Effector memory CD8-positive, alpha-beta T cell (primary cell): ENCODE data around the gene PMM1.
"Not testable (repeated sequence)": the region's sequence is repeated elsewhere in the genome, so short reads cannot be mapped to it uniquely, and the experiment has no call there.

Experiments
- ATAC-seq: fragments of 150-1000 bp; cut with Tn5 transposase; replicated peaks from 2 replicates; pipeline ENCODE4 v1.10.0; 2021; ENCODE audit warnings: mild to moderate bottlenecking, moderate library complexity
- DNase-seq, 3 experiments: peaks; one replicate each; pipeline ENCODE4 v3.0.0; 2021
- H3K27ac Mint-ChIP-seq, 2 donors: one replicate each; pipeline ENCODE4 v1.8.0; 2022; ENCODE audit warnings: mild to moderate bottlenecking in 2 of 2, mixed read lengths in 2 of 2, moderate library complexity in 2 of 2
- H3K27me3 Mint-ChIP-seq, 2 donors: one replicate each; pipeline ENCODE4 v1.8.0; 2022; ENCODE audit warnings: mixed read lengths in 2 of 2
- H3K36me3 Mint-ChIP-seq: one replicate; pipeline ENCODE4 v1.8.0; 2022; ENCODE audit warnings: mild to moderate bottlenecking, moderate library complexity, mixed read lengths; ENCODE audit not compliant: insufficient read depth
- H3K4me1 Mint-ChIP-seq, 2 donors: one replicate each; pipeline ENCODE4 v1.8.0; 2022; ENCODE audit warnings: low read depth in 2 of 2, mixed read lengths in 2 of 2
- H3K4me3 Mint-ChIP-seq, 2 donors: one replicate each; pipeline ENCODE4 v1.8.0; 2022; ENCODE audit warnings: mild to moderate bottlenecking in 2 of 2, mixed read lengths in 2 of 2, moderate library complexity in 2 of 2
- H3K9me3 Mint-ChIP-seq, 2 donors: one replicate each; pipeline ENCODE4 v1.8.0; 2022; ENCODE audit warnings: mixed read lengths in 2 of 2

The PMM1 gene

GRCh38 chr22:41613456-41613855 is 23.8 kb upstream of the PMM1 start:
- Mint-ChIP-seq H3K27me3 (no peaks in the 10 kb centered on the region), H3K9me3 (no peaks in the 10 kb centered on the region), H3K27ac (no peak overlapping the region), H3K36me3 (peaks cover 14% of the 10 kb centered on the region), H3K4me3 (no peak overlapping the region), H3K4me1 (peaks cover 5 to 7% of the 10 kb centered on the region in 2 donors)
- ATAC-seq (no peak), DNase-seq (no peak)

GRCh38 chr22:41612603-41613306 is 23.1 kb upstream of the PMM1 start:
- no peaks in the 10 kb centered on the region for H3K9me3 Mint-ChIP-seq
- H3K4me1 Mint-ChIP-seq = peaks cover 4% of the 10 kb centered on the region in 2 donors
- H3K36me3 Mint-ChIP-seq = peaks cover 9% of the 10 kb centered on the region
- no peak for DNase-seq
- no peak overlapping the region for H3K27ac Mint-ChIP-seq
- no peak for ATAC-seq
- no peak overlapping the region for H3K4me3 Mint-ChIP-seq
- no peaks in the 10 kb centered on the region for H3K27me3 Mint-ChIP-seq

- no peak overlapping the region for H3K27ac Mint-ChIP-seq
- peaks cover 16 to 17% of the 10 kb centered on the region in 2 donors for H3K4me1 Mint-ChIP-seq
- ATAC-seq (no peak), DNase-seq (no peak)
- no peaks in the 10 kb centered on the region for H3K27me3 Mint-ChIP-seq
- H3K4me3 Mint-ChIP-seq = no peak overlapping the region
- peaks cover 37% of the 10 kb centered on the region for H3K36me3 Mint-ChIP-seq
- H3K9me3 Mint-ChIP-seq = no peaks in the 10 kb centered on the region
Measured at GRCh38 chr22:41608386-41608785, 18.7 kb upstream of the PMM1 start.

GRCh38 chr22:41603873-41604332 is 14.3 kb upstream of the PMM1 start:
- Mint-ChIP-seq H3K27ac (peak overlapping the region; percentile 81 to 95), H3K4me3 (peak overlapping the region; percentile 43 to 63), H3K36me3 (peaks cover 48% of the 10 kb centered on the region), H3K27me3 (no peaks in the 10 kb centered on the region), H3K9me3 (no peaks in the 10 kb centered on the region), H3K4me1 (peaks cover 24 to 30% of the 10 kb centered on the region in 2 donors)
- peak; percentile 58 to 69 (median 65) for DNase-seq
- peak; percentile 98 for ATAC-seq

- Mint-ChIP-seq H3K9me3 (no peaks in the 10 kb centered on the region), H3K36me3 (peaks cover 38% of the 10 kb centered on the region), H3K4me1 (peaks cover 24 to 29% of the 10 kb centered on the region in 2 donors), H3K4me3 (no peak overlapping the region), H3K27ac (no peak overlapping the region), H3K27me3 (no peaks in the 10 kb centered on the region)
- DNase-seq (no peak), ATAC-seq (no peak)
Measured at GRCh38 chr22:41600976-41601375, 11.3 kb upstream of the PMM1 start.

GRCh38 chr22:41598891-41599635 is 9.4 kb upstream of the PMM1 start:
- Mint-ChIP-seq H3K4me3 (no peak overlapping the region), H3K4me1 (peaks cover 16 to 24% of the 10 kb centered on the region in 2 donors), H3K27ac (no peak overlapping the region), H3K9me3 (no peaks in the 10 kb centered on the region), H3K36me3 (peaks cover 22% of the 10 kb centered on the region), H3K27me3 (no peaks in the 10 kb centered on the region)
- DNase-seq = no peak
- no peak for ATAC-seq

GRCh38 chr22:41598081-41598480 is 8.4 kb upstream of the PMM1 start:
- Mint-ChIP-seq H3K27ac (no peak overlapping the region), H3K4me1 (peaks cover 9 to 16% of the 10 kb centered on the region in 2 donors), H3K27me3 (no peaks in the 10 kb centered on the region), H3K36me3 (peaks cover 17% of the 10 kb centered on the region), H3K9me3 (no peaks in the 10 kb centered on the region), H3K4me3 (no peak overlapping the region)
- no peak for DNase-seq
- ATAC-seq = no peak

- peaks cover 4 to 11% of the 10 kb centered on the region in 2 donors for H3K4me1 Mint-ChIP-seq
- H3K9me3 Mint-ChIP-seq = no peaks in the 10 kb centered on the region
Measured at GRCh38 chr22:41597635-41597953, 8.0 kb upstream of the PMM1 start.

GRCh38 chr22:41596776-41597634 is 7.4 kb upstream of the PMM1 start:
- H3K4me3 Mint-ChIP-seq = no peak overlapping the region
- peaks cover 6% of the 10 kb centered on the region for H3K36me3 Mint-ChIP-seq

More at GRCh38 chr22:41597635-41597953, 8.0 kb upstream of the PMM1 start:
- no peaks in the 10 kb centered on the region for H3K27me3 Mint-ChIP-seq
- ATAC-seq (no peak), DNase-seq (no peak)
- peaks cover 12% of the 10 kb centered on the region for H3K36me3 Mint-ChIP-seq
- H3K4me3 Mint-ChIP-seq = no peak overlapping the region
- H3K27ac Mint-ChIP-seq = no peak overlapping the region

GRCh38 chr22:41595703-41596102 is 6.1 kb upstream of the PMM1 start:
- DNase-seq (no peak), ATAC-seq (no peak)
- Mint-ChIP-seq H3K4me3 (no peak overlapping the region), H3K4me1 (peaks cover 0 to 5% of the 10 kb centered on the region in 2 donors), H3K9me3 (no peaks in the 10 kb centered on the region), H3K36me3 (peaks cover 3% of the 10 kb centered on the region), H3K27me3 (no peaks in the 10 kb centered on the region), H3K27ac (no peak overlapping the region)

More at GRCh38 chr22:41596776-41597634, 7.4 kb upstream of the PMM1 start:
- H3K4me1 Mint-ChIP-seq = peaks cover 0 to 5% of the 10 kb centered on the region in 2 donors
- no peaks in the 10 kb centered on the region for H3K9me3 Mint-ChIP-seq
- H3K27me3 Mint-ChIP-seq = no peaks in the 10 kb centered on the region
- H3K27ac Mint-ChIP-seq = no peak overlapping the region
- peak; percentile 64 for ATAC-seq
- peak in 1 of 3 experiments; percentile 18 for DNase-seq

GRCh38 chr22:41593336-41593960 is 3.8 kb upstream of the PMM1 start:
- H3K36me3 Mint-ChIP-seq, DNase-seq, H3K27me3 Mint-ChIP-seq, ATAC-seq, H3K27ac Mint-ChIP-seq, H3K4me3 Mint-ChIP-seq, H3K9me3 Mint-ChIP-seq: not testable (repeated sequence)
- peaks cover 12 to 13% of the 10 kb centered on the region in 2 donors for H3K4me1 Mint-ChIP-seq

GRCh38 chr22:41587347-41587723 is 2.3 kb downstream of the PMM1 start:
- DNase-seq = no peak
- no peak for ATAC-seq
- no peak overlapping the region for H3K27ac Mint-ChIP-seq
- H3K36me3 Mint-ChIP-seq = peaks cover 18% of the 10 kb centered on the region
- no peak overlapping the region for H3K4me3 Mint-ChIP-seq
- H3K9me3 Mint-ChIP-seq = no peaks in the 10 kb centered on the region
- H3K4me1 Mint-ChIP-seq = peaks cover 16 to 21% of the 10 kb centered on the region in 2 donors
- no peaks in the 10 kb centered on the region for H3K27me3 Mint-ChIP-seq

- ATAC-seq = no peak
- Mint-ChIP-seq H3K27me3 (no peaks in the 10 kb centered on the region), H3K4me3 (no peak overlapping the region), H3K9me3 (no peaks in the 10 kb centered on the region), H3K27ac (no peak overlapping the region), H3K36me3 (peaks cover 27% of the 10 kb centered on the region), H3K4me1 (peaks cover 16 to 21% of the 10 kb centered on the region in 2 donors)
- DNase-seq = no peak
Measured at GRCh38 chr22:41585898-41586297, 3.7 kb downstream of the PMM1 start.
